GM12878 (cell line): ENCODE measurements around the gene NTM. TPM values are rescaled to one million over a fixed set of nuclear protein-coding genes. Genes with fewer than 3 reads are reported as not detected.

ENCODE experiments used
- ATAC-seq: fragments of 200-7000 bp; cut with Tn5 transposase; 3 replicates; pipeline ENCODE4 v1.9.1; 2020; ENCODE audit warnings: mild to moderate bottlenecking, moderate library complexity
- BruUV-seq: library from RNA; stranded (reverse); fragments of 400-500 nt; replicated peaks from 2 replicates; lab custom pipeline; 2021; lab: Mats Ljungman, UMichigan
- CTCF ChIA-PET: fragments of 300-600 bp; sonication (Branson Sonifier 250); formaldehyde crosslinking; extraction: SDS; loops from one replicate; lab custom pipeline; 2021; ENCODE audit warnings: inconsistent platforms; lab: Yijun Ruan, JAX
- POLR2A ChIA-PET: fragments of 350-600 bp; formaldehyde crosslinking; extraction: SDS; loops from one replicate; lab custom pipeline; 2021; ENCODE audit warnings: inconsistent platforms; lab: Charles Lee
- RAD21 ChIA-PET: fragments of 300-600 bp; sonication (Branson Sonifier 250); formaldehyde crosslinking; loops from one replicate; lab custom pipeline; 2023; ENCODE audit warnings: antibody characterized with exemption; ENCODE audit not compliant: unreplicated experiment; lab: Charles Lee
- SMC1A ChIA-PET: fragments of 300-600 bp; sonication (Branson Sonifier 250); formaldehyde crosslinking; loops from one replicate; lab custom pipeline; 2023; ENCODE audit not compliant: unreplicated experiment, uncharacterized antibody; lab: Charles Lee
- DNase-seq: peaks from one replicate; pipeline ENCODE4 v3.0.0-alpha.2; 2011; ENCODE audit warnings: low read depth, low spot score
- FAIRE-seq: peaks from 3 replicates; lab custom pipeline; 2011; peaks lifted over from hg19 to GRCh38; lab: Jason Lieb, UNC
- H2AFZ ChIP-seq: 2 replicates; pipeline ENCODE4 v1.6.0; 2011; ENCODE audit warnings: low read depth, low read length, control low read depth; ENCODE audit not compliant: control insufficient read depth
- H3K27ac ChIP-seq: 2 replicates; pipeline ENCODE4 v1.5.1; 2011; ENCODE audit warnings: control low read depth; ENCODE audit not compliant: control insufficient read depth, insufficient read depth
- H3K27me3 ChIP-seq, 2 experiments: replicated peaks in 1 of 2; 2 replicates each; pipeline versions ENCODE4 v1.6.0 to v1.6.1; 2011; ENCODE audit warnings: low read length in 1 of 2; ENCODE audit not compliant: control insufficient read depth in 2 of 2, insufficient read depth in 2 of 2
- H3K36me3 ChIP-seq, 2 experiments: 2 replicates each; pipeline ENCODE4 v1.5.1; 2011; ENCODE audit warnings: low read length in 1 of 2; ENCODE audit not compliant: control insufficient read depth in 2 of 2, insufficient read depth in 2 of 2
- H3K4me1 ChIP-seq: 2 replicates; pipeline ENCODE4 v1.6.1; 2011; ENCODE audit warnings: mild to moderate bottlenecking, low read length, moderate library complexity, mixed read lengths; ENCODE audit not compliant: control insufficient read depth, insufficient read depth
- H3K4me2 ChIP-seq: 2 replicates; pipeline ENCODE4 v1.6.0; 2011; ENCODE audit warnings: control low read depth; ENCODE audit not compliant: control insufficient read depth, insufficient read depth
- H3K4me3 ChIP-seq: fragments of 200-600 bp; sonication (generic); 2 replicates; pipeline ENCODE4 v1.5.1; 2016
- H3K79me2 ChIP-seq: 2 replicates; pipeline ENCODE4 v1.6.0; 2011; ENCODE audit warnings: low read length; ENCODE audit not compliant: control insufficient read depth, insufficient read depth
- H3K9ac ChIP-seq: 2 replicates; pipeline ENCODE4 v1.8.0; 2011; ENCODE audit warnings: low read length, control low read depth, mixed read lengths; ENCODE audit not compliant: control insufficient read depth, insufficient read depth
- H3K9me3 ChIP-seq: replicated peaks from 3 replicates; pipeline ENCODE4 v1.5.1; 2011; ENCODE audit warnings: mild to moderate bottlenecking, low read length; ENCODE audit not compliant: control insufficient read depth, insufficient read depth
- H4K20me1 ChIP-seq: 2 replicates; pipeline ENCODE4 v1.6.0; 2011; ENCODE audit not compliant: control insufficient read depth, insufficient read depth
- DPF2 ChIP-seq: fragments of 450-650 bp; IDR thresholded peaks from 2 replicates; pipeline ENCODE4 v1.6.1; 2017; ENCODE audit warnings: mild to moderate bottlenecking
- KDM1A ChIP-seq: fragments of 200-600 bp; sonication (generic); IDR thresholded peaks from 2 replicates; pipeline ENCODE4 v1.6.1; 2016; ENCODE audit warnings: borderline replicate concordance
- MTA2 ChIP-seq: fragments of 450-650 bp; IDR thresholded peaks from 2 replicates; pipeline ENCODE4 v1.6.1; 2016; ENCODE audit warnings: low read depth, mild to moderate bottlenecking, moderate library complexity
- MYB ChIP-seq: fragments of 150-350 bp; IDR thresholded peaks from 2 replicates; pipeline ENCODE4 v1.6.1; 2014; ENCODE audit warnings: mild to moderate bottlenecking, low read depth, low read length, borderline replicate concordance
- NRF1 ChIP-seq: conservative IDR thresholded peaks from 2 replicates; pipeline ENCODE4 v1.6.1; 2011; ENCODE audit warnings: mild to moderate bottlenecking, low read depth, low read length, improper control_type of control experiment
- PAX5 ChIP-seq: IDR thresholded peaks from 2 replicates; pipeline ENCODE4 v1.6.1; 2011; ENCODE audit warnings: low read depth, low read length, borderline replicate concordance
- RELA ChIP-seq: fragments of 450-650 bp; IDR thresholded peaks from 2 replicates; pipeline ENCODE4 v1.8.0; 2014; ENCODE audit warnings: borderline replicate concordance; ENCODE audit not compliant: partially characterized antibody
- SRF ChIP-seq, 2 experiments: IDR thresholded peaks; 2 replicates each; pipeline ENCODE4 v1.6.1; 2011; ENCODE audit warnings: low read depth in 2 of 2, low read length in 2 of 2, mild to moderate bottlenecking in 1 of 2, moderate library complexity in 1 of 2
- TAF1 ChIP-seq: IDR thresholded peaks from 2 replicates; pipeline ENCODE4 v1.6.1; 2011; ENCODE audit warnings: mild to moderate bottlenecking, low read depth, low read length, borderline replicate concordance
- ZNF384 ChIP-seq: IDR thresholded peaks from 2 replicates; pipeline ENCODE4 v1.6.1; 2012; ENCODE audit warnings: low read depth, mild to moderate bottlenecking, low read length, improper control_type of control experiment, borderline replicate concordance
- WGBS: methylation state at CpG from one replicate; pipeline ENCODE4 v1.1.6; 2016; ENCODE audit warnings: low lambda C conversion rate; ENCODE audit not compliant: insufficient replicate concordance, insufficient coverage; ENCODE audit errors: missing lambda C conversion rate; 5-methylcytosine and 5-hydroxymethylcytosine counted together
- in situ Hi-C: fragments of 300-500 bp; cut with MboI; formaldehyde crosslinking; loops from 9 replicates; pipeline ENCODE4 v1.14.3; 2018; ENCODE audit warnings: mixed read lengths
- intact Hi-C: fragments of 100-400 bp; cut with micrococcal nuclease; formaldehyde crosslinking; loops from one replicate; pipeline ENCODE4 v1.14.2; 2022; ENCODE audit not compliant: unreplicated experiment
- polyA plus RNA-seq, 11 experiments: library from polyadenylated mRNA; depleted of rRNA in 4 of 11; unstranded in 6 of 11; stranded (reverse) in 5 of 11; fragments of >200 nt; fragmentation: Nextera tagmentation in 4 of 11; fragmentation: Illumina TruSeq in 1 of 11; extraction: Ambion mirVana in 4 of 11; extraction: Trizol in 1 of 11; gene quantifications; 1 replicate in 1 of 11; 2 replicates in 10 of 11; pipeline versions ENCODE4 v1.2.1 to v1.2.3, GENCODE V29; 2011 to 2016; ENCODE audit warnings: inconsistent platforms in 2 of 11, missing spikeins in 2 of 11, low read depth in 1 of 11
- total RNA-seq, 4 experiments: library from RNA; depleted of rRNA in 3 of 4; stranded (reverse); fragments of >200 nt in 3 of 4; fragmentation: Illumina TruSeq in 1 of 4; extraction: Trizol in 1 of 4; gene quantifications; 2 replicates each; pipeline versions ENCODE4 v1.2.1 to v1.2.3, GENCODE V29; 2013 to 2021
- TF ChIP-seq, protein P1 (sequence below): fragments of 450-650 bp; IDR thresholded peaks from 2 replicates; pipeline ENCODE4 v1.6.1; 2017; ENCODE audit warnings: low read depth, mild to moderate bottlenecking, moderate library complexity
- TF ChIP-seq, protein P2 (sequence below): fragments of 150-350 bp; IDR thresholded peaks from 2 replicates; pipeline ENCODE4 v1.6.1; 2016; ENCODE audit warnings: low read depth, low read length

The NTM gene
- total and polyA plus RNA-seq, 10 of the 15 experiments (the other 5 are each of a cell fraction or from before 2014, with no cell fraction given), result not detected

DNA sequence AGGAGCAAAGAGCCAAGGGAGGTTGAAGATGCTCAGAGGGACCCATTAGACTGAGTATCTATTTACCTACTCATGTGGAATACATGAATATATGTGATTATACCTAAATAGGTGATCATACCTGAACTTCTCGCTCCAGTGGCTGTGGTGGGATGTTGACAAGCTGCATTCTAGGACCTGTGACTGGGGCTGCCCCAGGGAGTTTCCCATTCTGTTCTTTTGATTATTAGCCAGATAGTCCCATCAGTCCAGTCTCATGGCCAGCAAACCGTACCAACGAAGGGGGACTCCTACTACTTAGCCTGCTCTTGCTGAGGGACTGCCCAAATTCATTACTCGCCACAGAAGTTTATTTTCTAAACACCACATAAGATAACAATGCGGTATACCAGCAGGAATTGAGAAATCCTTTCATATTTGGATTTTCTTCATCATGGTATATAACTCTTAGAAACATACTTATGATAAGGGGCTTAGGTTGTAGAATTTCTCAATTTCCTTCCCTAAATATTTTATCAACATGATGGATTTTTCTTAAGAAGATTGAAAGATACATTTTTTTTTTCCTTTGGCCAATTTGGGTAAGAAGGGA lies 273.9 kb downstream of the NTM start:
- BruUV-seq, result no TSS peak
- H3K4me2 ChIP-seq, result peak overlapping the region; percentile 8; the same call in 1 of the 2 replicates
- no peaks in the 10 kb centered on the region; the same call in 2 of the 3 replicates for H3K9me3 ChIP-seq
- no peak for FAIRE-seq
- ChIA-PET SMC1A (no interaction called here), RAD21 (no interaction called here), CTCF (interaction anchor here (0.9 kb wide), 1 partner anchor 579 kb away, joined by 3 read pairs; no protein-coding TSS in a partner anchor), POLR2A (no interaction called here)
- intact Hi-C loops, result no loop called here
- ATAC-seq, result peak; percentile 93
- TF ChIP-seq NRF1 (no peak), TAF1 (no peak), ZNF384 (no peak), PAX5 (no peak), SRF (IDR thresholded peaks at IDR 0.05; ENCODE audit: low read depth in 2 of 2, low read length in 2 of 2) (no peak), MYB (no peak), MTA2 (0 out of 2 replicates have a peak, but pooled peaks have one; percentile 39), DPF2 (no peak), RELA (peak; percentile 67), KDM1A (no peak)
- TF ChIP-seq, protein P1, sequence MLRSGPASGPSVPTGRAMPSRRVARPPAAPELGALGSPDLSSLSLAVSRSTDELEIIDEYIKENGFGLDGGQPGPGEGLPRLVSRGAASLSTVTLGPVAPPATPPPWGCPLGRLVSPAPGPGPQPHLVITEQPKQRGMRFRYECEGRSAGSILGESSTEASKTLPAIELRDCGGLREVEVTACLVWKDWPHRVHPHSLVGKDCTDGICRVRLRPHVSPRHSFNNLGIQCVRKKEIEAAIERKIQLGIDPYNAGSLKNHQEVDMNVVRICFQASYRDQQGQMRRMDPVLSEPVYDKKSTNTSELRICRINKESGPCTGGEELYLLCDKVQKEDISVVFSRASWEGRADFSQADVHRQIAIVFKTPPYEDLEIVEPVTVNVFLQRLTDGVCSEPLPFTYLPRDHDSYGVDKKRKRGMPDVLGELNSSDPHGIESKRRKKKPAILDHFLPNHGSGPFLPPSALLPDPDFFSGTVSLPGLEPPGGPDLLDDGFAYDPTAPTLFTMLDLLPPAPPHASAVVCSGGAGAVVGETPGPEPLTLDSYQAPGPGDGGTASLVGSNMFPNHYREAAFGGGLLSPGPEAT, result peak; percentile 37; the same call in 1 of the 2 replicates
- TF ChIP-seq, protein P2, sequence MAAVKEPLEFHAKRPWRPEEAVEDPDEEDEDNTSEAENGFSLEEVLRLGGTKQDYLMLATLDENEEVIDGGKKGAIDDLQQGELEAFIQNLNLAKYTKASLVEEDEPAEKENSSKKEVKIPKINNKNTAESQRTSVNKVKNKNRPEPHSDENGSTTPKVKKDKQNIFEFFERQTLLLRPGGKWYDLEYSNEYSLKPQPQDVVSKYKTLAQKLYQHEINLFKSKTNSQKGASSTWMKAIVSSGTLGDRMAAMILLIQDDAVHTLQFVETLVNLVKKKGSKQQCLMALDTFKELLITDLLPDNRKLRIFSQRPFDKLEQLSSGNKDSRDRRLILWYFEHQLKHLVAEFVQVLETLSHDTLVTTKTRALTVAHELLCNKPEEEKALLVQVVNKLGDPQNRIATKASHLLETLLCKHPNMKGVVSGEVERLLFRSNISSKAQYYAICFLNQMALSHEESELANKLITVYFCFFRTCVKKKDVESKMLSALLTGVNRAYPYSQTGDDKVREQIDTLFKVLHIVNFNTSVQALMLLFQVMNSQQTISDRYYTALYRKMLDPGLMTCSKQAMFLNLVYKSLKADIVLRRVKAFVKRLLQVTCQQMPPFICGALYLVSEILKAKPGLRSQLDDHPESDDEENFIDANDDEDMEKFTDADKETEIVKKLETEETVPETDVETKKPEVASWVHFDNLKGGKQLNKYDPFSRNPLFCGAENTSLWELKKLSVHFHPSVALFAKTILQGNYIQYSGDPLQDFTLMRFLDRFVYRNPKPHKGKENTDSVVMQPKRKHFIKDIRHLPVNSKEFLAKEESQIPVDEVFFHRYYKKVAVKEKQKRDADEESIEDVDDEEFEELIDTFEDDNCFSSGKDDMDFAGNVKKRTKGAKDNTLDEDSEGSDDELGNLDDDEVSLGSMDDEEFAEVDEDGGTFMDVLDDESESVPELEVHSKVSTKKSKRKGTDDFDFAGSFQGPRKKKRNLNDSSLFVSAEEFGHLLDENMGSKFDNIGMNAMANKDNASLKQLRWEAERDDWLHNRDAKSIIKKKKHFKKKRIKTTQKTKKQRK, result no peak
- H3K27me3 ChIP-seq, result no peaks in the 10 kb centered on the region; a peak in 2 of 4 replicates
- H3K4me3 ChIP-seq, result no peak overlapping the region
- no peak overlapping the region for H3K27ac ChIP-seq
- no peaks in the 10 kb centered on the region for H4K20me1 ChIP-seq
- no peak overlapping the region for H2AFZ ChIP-seq
- in situ Hi-C loops, result no loop called here
- no peak overlapping the region for H3K9ac ChIP-seq
- H3K36me3 ChIP-seq, result no peaks in the 10 kb centered on the region
- WGBS, result 2% methylated on average over 5 of the region's 5 CpGs
- no peaks in the 10 kb centered on the region for H3K4me1 ChIP-seq
- DNase-seq, result peak; percentile 21
- no peaks in the 10 kb centered on the region for H3K79me2 ChIP-seq
